NOMO-1 (cell line): ENCODE data around the gene ADAMTS4.
"Not testable (repeated sequence)": the region's sequence is repeated elsewhere in the genome, so short reads cannot be mapped to it uniquely, and the experiment has no call there.

Source experiments
- DNase-seq, 2 experiments: peaks; one replicate each; lab custom pipeline; 2025; ENCODE audit not compliant: unreplicated experiment in 2 of 2; lab: John Stamatoyannopoulos, UW

The ADAMTS4 gene, protein sequence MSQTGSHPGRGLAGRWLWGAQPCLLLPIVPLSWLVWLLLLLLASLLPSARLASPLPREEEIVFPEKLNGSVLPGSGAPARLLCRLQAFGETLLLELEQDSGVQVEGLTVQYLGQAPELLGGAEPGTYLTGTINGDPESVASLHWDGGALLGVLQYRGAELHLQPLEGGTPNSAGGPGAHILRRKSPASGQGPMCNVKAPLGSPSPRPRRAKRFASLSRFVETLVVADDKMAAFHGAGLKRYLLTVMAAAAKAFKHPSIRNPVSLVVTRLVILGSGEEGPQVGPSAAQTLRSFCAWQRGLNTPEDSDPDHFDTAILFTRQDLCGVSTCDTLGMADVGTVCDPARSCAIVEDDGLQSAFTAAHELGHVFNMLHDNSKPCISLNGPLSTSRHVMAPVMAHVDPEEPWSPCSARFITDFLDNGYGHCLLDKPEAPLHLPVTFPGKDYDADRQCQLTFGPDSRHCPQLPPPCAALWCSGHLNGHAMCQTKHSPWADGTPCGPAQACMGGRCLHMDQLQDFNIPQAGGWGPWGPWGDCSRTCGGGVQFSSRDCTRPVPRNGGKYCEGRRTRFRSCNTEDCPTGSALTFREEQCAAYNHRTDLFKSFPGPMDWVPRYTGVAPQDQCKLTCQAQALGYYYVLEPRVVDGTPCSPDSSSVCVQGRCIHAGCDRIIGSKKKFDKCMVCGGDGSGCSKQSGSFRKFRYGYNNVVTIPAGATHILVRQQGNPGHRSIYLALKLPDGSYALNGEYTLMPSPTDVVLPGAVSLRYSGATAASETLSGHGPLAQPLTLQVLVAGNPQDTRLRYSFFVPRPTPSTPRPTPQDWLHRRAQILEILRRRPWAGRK

DNA sequence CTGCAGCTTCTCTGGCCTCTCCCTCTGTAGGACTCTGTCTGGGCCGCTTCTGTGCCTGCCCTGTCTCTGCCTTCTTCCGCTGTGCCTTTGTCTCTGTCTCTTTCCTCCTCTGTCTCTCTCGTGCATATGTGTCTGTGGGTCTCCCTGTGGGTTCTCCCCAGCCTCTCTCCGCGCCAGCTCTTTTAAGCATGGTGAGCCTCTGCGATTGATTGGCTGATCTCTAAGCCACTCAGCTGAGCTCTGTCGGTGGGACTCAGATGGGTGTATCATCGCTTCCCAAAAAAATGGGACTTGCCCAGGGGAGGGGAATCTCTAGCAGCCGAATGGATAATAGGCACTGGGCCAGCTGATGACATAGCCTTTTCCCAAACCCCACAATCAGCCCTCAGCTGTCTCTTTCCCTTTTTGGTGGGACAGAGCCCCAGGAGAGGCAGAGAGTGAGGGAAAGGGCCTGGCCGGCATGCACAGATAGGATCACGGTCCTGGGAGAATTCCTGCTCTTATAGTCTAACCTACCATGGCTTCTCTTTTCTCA is at the start of gene ADAMTS4:
Gene ADAMTS4 (minus strand): TSS at position 158 of the 535 bp plus-strand sequence. CDS start 427 bp downstream, outside the sequence.
- DNase-seq = no peak

DNA sequence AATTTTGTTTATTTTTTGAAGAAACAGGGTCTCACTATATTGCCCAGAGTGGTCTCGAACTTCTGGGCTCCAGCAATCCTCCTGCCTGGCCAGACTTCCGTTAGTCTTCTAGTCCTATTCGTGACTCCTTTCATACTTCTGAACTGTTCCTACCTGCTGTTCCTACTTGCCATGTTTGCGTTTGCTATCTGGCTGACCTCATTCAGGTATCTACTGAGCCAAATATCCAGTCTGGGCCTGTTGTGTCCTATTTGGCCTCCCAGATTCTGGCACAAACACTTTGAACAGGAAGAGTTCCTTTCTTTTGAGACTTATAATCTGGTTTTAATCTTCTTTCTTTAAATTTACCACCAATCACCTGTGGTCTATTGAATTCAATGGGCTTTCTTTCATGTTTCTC is 46.0 kb upstream of the ADAMTS4 start:
- no peak for DNase-seq

DNA sequence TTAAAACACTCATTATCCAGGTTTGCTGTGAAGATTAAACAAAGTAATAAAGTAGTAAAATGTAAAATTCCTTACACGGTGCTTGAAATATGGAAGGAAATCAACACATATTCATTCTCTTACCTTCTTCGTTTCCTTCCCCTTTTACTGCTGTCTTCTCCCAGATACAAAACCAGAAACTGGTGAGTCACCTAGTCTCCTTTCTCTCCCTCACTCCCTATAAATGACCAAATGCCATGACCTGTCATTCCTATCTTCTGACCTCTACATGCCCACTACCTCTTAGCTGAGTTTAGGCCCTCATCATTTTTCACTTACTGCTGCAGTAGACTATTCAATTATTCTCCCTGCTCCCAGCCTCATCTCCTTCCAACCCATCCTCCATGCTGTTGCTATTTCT is 43.5 kb upstream of the ADAMTS4 start:
- DNase-seq = peak in 1 of 2 experiments; percentile 37

DNA sequence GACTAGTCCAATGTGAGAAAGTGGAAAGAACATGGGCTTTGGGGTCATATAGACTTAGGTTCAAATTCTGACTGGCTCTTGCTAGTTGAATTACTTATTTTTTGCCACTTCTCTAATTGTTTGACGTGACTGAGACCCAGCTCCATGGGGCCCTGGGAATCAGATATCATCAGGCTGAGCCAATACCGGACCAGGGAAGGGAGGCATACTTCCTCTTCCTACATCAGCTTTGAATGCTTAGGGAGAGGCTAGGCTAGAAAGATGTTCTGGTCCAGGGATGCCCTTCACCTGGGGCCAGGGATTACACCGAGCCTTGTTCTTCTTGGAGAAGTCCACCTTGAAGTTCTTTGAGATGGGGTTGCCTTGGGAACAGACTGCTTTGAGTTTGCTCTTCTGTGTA is 42.8 kb upstream of the ADAMTS4 start:
- peak in 1 of 2 experiments; percentile 19 for DNase-seq

DNA sequence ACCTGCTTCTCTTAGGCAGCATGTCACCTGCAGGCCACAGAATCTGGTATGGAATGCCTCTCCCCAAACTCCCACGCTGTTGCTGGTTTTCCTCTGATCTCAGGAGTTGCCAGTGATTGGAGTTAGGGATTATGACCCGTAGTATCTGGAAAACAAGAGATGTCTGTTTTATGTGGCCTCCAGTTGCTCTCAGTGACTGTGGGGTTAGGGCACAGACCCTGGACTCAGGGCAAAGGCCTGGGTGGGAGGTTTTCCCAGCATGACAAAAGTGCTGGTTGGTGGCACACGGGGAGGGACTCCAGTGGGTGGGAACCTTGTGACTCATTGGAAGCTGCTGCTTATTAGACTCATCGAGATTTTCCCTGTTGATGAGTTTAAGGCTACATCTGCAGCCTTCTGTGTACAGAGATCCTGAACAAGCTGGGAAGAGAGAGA is 39.2 kb upstream of the ADAMTS4 start, which contains the start of gene NR1I3:
Gene NR1I3 (minus strand): TSS at position 165 of the 435 bp plus-strand sequence. CDS start 1,638 bp downstream, outside the sequence.
- DNase-seq = no peak

DNA sequence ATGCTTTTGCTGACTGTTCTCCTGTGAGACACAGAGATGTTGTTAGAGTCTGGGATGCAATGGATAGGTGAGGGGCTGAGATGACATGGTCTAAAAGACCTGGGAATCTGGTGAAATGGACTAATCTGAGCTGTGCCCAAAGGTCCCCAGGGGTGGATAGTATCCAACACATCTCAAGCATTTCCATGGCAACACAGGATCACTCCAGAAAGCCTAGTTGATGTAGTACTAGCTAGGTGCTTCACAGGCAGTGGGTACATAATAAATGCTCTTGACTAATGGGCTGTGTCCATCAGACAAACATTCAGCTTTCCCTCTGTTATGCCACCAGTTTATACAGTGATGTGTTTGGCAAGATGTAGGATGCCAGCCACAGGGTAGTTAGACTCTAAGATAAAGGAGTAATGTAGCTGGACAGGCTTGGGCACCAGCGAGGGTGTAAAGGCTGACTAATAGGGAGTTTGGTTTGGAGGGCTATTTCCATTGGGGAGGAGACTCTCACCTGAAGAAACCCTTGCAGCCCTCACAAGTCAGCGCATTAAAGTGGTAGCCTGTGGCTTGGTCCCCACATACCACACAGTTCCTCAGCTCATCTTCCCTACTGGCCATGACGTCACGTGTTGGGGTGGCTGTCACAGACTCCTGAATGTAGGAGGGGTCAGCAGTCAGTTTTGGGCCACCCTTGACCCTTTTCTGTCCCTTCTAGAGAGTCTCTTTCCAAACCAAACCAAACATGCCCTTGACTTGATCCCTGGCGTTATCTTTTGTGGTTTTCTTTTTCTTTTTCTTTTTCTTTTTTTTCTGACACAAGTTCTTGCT is 37.3 kb upstream of the ADAMTS4 start:
- no peak for DNase-seq

DNA sequence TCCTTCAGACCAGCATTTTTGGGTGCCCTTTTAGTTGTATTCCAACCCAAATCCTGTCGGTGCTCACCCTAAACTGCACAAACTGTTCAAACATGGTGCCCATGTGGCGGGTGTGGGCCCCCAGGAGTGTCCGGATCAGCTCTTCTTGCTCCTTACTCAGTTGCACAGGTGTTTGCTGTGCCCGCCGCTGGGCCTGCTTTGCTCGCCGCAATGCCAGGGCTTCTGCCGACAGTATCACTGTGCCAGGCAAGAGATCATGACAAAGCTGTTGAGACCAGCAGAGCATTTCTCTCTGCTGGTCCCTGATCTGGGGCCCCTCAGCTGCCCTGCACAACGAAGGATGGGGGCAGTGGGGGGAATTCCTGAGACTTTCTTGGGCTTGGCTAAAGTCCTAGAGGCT is 34.2 kb upstream of the ADAMTS4 start:
- no peak for DNase-seq

DNA sequence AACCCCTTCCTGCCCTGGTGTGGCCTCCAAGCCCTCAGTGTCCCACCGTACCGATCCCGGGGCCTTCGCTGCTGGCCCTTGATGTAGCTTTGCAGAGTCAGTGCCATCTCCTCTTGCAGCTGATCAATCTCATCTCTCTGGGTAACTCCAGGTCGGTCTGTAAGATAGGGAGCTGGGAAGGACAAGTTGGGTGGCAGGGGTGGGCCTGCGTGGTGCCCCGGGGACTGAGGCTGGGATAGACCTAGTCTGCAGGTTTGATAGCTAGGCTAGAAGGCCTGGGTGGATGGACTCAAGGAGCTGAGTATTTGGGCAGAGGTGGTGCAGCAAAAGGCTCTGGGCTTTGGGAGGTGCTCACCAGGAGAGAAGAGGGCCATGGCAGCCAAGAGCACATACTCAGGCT is 31.9 kb upstream of the ADAMTS4 start:
- DNase-seq = no peak

DNA sequence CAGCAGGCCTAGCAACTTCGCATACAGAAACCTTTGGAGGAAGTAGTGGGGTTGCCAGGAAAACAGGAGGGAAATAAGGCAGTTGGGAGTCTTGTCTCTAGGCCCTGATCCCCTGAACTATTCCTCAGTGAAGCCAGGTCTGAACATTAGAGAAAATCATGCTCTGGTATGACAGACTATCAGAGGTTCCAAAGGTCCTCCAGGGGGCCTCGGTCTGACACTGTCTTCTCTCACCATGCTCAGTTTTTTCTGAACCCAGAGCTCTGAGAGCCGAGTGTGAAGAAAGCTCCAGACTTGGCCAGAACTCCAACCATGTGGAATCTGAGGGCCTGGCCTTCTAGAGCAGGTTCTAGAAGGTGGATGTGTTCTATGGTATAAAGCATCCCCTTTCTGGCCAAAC is 31.0 kb upstream of the ADAMTS4 start:
- no peak for DNase-seq

DNA sequence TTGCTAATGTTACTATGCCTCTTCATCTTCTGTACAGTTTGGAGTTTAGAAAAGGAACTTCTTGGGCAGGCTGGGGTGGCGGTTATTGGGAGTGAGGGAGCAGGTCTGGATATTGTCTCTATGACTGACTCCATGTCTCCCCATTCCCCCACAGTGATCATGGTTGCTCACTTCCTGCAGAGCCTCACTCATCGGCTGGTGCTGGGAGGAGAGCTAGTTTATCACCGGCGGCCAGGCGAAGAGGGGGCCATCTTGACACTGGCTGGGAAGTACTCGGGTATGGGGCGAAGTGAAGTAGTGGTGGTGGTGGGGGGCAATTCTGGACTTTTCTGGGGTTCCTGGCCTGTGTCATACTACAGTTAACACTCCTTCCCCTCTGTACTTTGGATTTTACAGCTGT is 29.2 kb upstream of the ADAMTS4 start:
- no peak for DNase-seq

DNA sequence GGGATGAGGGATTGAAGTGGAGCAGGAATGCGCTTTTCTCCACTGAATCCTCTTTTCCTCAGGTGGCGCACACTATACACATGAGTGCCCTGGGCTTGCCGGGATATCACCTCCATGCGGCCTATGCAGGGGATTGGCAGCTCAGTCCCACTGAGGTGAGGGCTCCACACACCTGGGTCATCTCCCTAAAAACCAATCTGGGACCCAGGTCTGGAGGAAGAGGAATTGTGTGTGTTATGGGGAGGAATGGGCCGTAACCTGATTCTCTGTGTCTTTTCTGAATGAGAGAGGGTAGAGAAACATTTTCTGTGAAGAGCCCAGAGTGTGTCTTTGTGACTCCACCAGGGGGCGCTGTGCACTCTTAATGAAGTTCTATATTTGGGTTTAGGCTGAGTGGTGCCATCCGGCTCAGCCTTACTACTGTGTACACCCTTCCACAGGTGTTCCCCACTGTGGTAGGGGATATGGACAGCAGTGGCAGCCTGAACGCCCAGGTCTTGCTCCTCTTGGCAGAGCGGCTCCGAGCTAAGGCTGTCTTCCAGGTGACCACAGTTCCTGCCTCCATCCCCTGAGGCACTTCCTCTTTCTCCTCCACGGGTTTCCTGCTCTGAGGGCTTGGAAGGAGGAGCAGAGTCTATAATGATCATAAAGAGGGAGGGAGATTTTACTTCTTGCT is 28.5 kb upstream of the ADAMTS4 start:
- peak; percentile 73 to 84 for DNase-seq

DNA sequence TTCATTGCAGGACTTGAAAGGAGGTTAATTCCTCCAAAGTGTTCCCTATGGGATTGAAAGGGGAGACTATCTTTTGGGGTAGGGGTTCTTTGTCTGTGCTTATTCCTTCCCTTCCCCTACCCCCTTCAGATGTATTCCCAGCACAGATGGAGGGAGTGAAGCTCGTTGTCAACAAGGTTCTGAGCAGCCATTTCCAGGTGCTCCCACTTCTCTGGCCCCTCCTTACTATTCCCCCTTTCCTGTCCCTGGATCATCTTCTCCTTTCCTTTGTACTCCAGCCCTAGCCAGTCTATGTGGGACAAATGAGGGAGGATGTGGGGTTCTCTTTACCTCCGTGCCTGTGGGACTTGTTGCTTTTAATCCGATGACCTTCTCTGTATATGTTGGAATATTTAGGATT is 27.9 kb upstream of the ADAMTS4 start:
- DNase-seq = no peak

DNA sequence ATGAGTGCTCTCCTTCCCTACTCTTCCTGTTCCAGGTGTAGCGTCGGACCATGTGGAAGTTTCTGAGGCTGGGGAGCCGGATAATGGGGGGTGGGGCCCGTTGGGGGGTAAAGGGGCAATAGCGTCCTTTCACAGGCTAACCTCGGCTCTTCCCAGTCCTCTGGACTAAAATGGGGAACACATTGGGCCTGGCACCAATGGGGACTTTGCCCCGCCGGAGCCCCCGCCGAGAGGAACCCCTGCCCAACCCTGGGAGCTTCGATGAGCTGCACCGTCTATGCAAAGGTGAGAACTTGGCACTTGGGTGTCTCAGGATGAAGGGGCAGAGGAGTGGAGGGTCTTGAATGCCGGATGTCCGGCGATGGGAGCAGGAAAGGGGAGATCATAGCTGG is 27.5 kb upstream of the ADAMTS4 start:
- DNase-seq = no peak

DNA sequence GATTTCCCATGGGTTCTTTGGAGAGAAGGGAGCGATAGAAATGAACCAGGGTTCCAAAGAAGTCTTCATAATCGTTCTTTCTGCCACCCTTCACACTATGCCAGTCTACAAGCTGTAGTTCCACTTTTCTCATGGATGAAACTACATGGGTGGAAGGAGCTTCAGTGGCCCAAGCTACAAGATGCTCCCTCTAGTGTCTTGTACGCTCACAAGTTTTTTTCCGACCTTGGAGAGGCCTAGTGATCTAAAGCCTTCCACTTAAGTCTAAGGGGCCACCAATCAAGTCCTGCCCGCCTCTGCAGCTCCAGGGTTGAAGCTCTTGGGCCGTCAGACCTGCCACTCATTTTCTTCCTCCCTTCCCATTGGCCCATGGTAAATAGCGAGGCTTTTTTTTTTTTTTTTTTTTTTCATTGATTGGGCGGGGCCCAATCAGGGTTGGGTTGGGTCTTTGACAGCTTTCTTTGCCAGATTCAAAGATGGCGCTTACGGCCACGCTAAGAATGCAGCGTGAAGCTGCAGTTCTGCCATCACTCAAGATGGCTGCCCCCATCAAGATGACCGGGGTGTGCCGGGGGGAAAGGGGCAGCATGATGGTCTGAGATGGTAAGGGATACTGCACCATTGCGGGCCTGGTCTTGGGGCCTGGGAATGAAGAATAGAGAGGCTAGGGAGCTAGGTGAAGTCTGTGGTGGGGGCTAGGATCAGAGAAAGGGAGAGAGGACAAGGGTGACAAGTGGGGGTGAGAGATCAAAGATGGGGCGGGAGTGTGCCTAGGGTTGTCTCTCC is 26.9 kb upstream of the ADAMTS4 start, which contains the start of gene TOMM40L:
Gene TOMM40L (plus strand): TSS at position 527 of the 786 bp plus-strand sequence. CDS start 430 bp downstream, outside the sequence.
- DNase-seq = peak; percentile 99 to 100

DNA sequence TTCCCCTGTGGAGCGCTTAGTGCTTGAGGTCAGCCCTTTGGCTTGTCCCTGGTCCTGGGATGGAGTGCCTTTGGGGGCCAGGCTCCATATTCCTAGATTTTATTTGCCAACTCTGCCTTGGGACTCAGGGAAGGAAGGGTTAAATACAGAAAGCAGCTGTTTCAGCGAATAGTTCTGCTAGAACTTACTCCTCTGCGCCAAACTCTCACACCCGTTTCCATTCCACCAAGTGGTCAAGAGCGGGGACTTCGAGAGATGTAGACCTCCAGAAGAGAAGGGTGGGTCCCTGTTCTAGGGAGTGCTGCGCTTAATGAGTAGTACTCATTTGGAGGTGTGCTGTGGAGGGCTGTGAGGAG is 26.3 kb upstream of the ADAMTS4 start:
- DNase-seq = no peak

DNA sequence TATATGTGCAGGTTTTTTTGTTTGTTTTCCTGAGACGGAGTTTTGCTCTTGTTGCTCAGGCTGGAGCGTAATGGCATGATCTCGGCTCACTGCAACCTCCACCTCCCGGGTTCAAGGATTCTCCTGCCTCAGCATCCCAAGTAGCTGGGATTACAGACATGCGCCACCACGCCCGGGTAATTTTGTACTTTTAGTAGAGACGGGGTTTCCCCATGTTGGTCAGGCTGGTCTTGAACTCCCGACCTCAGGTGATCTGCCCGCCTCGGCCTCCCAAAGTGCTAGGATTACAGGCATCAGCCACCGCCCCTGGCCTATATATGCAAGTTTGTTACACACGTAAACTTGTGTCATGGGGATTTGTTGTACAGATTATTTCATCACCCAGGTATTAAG is 25.8 kb upstream of the ADAMTS4 start:
- not testable (repeated sequence) for DNase-seq

DNA sequence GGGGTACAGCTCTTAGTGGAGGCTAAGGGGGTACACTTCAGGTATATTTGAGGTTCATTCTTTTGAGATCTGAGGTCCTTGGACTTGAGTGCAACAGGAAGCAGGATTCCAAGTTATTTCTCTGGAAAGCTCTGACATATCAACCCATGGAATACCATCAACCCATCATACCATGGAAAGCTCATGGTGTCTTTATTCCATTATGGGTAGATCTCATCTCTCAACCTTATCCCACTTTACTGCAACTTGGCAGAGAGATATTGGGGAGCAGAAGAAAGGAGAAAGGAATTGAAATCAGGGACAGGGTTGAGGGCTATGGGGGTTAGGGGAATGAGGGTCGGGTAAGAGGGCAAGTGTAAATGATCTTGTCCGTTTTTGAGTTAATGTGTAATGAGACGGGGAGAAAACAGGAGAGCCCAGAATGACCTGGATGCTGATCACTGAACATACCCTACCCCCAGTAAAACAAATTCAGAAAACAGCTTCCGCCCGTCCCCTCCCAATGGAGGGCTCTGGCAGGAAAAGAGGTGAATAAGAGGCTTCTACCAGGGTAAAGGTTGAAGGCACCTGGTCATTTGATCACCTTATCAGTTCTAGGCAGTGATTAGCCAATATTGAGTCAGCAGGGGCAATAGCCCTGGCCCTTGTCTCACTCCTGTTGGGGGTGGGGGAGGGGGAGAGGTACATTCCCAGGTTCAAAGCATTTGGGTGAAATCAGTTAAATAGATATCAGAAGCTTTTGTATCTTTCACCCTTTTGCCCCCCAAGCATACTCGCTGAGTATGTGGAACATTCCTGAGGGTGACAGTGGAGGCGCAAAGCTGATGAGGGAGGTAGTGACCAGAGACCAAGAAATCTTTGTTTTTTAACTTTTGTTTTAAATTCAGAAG is 25.2 kb upstream of the ADAMTS4 start:
- DNase-seq = no peak
